NCI-H524 (cell line): ENCODE results near the gene SLC2A10.
A peak's percentile ranks its signal among the peaks of the same experiment; 100 is the strongest.

Source experiments
- DNase-seq, 2 experiments: peaks; one replicate each; lab custom pipeline; 2025; lab: John Stamatoyannopoulos, UW

SLC2A10 gene

DNA sequence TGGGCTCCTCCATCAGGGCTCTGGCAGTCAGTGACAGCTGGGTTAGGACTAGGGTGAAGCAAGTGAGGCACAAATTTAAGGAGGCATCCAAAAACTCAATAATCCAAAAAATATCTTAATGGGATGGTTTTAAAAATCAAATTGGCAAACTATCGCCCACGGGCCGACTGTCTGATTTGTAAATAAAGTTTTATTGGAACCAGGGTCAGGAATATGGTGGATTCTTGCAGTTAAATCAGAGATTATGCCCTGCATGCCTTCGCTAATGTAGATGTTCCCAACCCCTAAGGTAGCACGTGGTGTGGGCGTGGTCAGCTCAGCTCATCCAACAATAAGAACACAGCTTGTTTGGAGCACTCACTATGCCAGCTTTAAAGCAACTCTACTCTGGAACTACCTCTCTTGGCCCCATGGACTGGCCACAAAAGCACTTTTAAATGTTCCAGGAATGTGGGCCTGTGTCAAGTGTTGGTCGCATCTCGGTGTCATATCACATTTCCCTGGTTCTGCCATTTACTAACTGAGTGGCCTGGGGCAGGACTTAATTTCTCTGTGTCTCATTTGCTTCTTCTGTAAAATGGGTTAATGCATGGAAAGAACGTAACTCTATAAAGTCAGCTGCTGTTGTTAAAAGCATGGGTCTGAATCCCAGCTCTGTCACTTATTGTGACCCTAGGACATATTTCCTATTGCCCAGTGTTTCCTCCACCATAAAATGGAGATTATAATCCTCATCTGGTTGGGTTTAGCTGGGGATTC, 27.2 kb upstream of the SLC2A10 start:
- peak in 1 of 2 experiments; percentile 14 for DNase-seq

DNA sequence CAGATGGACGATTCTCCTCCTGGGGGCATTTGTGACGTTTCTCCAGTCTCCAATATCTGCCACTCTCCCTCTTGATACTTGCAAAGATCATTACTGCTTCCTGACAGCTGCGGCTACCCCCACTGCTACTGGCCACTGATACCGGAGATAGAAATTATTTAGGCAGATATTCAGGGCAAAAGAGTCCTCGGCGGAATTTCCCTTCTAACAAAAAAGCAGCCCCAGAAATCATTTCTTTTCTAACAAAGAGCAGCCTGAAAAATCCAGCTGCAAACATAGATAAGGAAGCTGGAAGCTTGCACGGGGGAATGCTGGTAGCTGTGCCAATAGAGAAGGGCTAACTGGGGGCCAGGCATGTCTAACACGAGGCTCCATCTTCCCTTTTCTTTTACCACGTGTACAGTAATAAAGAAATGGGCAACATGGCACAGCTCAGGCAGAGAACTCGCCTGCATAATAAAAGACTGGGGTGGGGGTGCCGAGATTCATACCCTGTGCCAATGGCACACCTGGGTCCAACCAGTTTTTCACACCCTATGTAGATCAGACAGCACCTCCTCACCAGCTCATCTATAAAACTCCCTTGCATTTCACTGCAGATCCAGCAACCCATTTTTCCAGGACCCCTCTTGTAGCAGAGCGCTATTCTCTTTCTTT, 26.3 kb upstream of the SLC2A10 start:
- DNase-seq: no peak

DNA sequence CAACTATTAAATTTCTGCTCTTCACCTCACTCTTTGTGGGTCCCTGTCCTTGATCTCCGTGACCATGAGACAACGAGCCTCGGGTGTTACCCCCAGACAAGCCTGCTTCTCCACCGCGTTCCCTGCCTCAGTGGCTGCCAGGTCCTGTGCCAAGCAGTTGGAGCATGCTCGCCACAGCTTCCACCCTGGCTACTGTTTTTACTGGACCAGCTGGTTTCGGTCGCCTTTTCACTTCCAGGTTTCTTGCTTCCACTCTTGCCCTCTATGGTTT, 25.8 kb upstream of the SLC2A10 start:
- DNase-seq: no peak

DNA sequence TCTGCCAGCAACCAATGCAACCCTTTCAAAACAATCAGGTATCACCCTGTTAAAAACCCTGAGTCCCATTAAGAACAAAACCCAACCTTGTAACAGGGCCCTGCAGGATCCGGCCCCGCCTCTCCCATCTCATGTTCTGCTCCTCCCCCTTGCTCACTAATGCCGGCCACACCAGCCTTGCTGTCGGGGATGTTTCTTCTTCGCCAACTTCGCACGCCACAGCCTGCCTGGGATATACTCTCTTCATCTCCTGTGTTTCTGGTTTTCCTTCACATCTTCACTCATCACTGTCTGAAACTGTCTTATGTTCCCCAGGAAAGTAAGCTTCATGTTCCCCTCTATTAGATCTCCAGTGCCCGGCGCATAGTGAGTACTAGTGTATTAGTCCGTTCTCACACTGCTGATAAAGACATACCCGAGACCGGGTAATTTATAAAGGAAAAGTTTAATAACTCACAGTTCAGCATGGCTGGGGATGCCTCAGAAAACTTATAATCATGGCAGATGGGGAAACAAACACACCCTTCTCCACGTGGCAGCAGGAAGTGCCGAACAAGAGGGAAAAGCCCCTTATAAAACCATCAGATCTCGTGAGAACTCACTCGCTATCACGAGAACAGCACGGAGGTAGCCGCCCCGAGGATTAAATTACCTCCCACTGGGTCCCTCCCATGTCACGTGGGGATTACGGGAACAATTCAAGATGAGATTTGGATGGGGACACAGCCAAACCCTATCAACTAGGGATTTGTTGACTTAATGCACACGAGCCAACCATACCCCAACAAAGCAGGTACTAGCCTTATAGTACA, 25.3 kb upstream of the SLC2A10 start:
- no peak for DNase-seq

DNA sequence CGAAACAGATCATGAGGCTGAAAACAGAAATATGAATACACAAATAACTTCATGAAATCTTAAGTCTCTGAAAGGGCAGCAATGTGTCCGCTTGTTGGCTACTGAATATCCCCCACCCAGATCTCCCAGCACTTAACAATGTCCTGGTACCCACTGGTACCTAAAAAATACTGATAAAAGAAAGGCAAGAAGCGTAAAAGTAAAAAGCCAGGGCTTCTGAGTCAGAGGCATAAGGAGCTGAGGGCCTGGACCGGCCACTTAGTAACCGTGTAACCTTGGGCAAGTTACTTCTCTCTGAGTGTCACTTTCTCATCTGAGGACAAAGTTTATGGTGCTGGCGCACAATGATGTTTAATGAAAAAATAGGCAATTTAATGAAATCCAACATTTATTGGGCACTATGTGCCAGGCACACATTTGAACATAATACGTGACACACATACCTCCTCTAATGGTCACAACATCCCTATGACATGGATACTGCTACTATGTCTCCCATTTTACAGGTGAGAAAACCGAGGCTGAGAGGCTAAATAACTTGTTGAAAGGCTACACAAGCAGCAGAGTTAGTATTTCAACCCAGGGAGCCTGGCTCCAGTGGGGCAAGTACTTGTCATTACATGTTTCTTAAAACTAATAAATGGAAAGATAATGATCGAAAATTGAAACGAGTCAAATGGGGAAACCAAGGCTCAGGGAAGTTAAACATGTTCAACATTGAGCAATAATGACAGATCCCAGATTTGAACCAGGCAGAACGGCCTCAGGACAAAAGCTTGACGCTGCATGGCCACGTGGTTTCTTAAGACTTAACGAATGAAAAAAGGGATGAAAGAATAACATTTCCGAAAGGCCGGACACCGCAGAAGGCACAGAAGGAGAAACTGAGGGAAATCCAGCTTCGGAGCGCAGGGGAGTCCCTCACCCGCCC, 21.0 kb upstream of the SLC2A10 start:
- peak in 1 of 2 experiments; percentile 29 for DNase-seq

DNA sequence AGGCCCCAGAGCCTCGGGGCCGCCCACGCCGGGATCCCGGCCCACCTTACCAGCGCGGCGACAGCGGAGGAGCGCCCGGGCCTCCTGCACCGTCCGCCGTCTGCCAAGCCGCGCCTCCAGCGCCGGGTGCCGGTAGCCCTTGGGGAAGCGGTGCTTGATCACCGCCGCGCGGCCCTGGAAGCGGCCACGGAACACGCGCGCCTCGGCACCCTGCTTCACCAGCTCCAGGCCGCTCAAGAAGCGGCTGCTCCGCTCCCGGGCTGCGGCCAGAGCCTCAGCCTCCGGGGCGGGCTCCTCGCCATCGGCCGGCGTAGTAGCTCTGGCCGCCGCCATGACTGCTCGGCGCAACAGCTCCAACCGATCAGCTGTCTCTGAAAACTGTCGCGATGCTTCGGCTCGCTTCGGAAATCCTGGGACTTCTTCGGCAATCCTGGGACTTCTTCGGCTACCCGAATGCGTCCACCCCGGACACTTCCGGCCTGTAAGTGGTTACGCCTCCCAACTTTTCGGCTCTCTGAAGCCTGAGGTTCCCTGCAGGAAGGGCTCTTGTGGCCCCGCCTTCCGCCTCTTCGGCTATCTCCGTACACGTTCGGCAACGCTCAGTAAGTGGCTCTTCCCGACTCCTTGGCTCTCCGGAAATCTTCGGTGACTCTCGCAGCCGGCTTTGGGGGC, 20.2 kb upstream of the SLC2A10 start, which contains the start of gene TP53RK:
Gene TP53RK (minus strand): TSS at position 363 of the 672 bp plus-strand sequence. CDS start 30 bp downstream, at position 333.
- peak; percentile 99 to 100 for DNase-seq

DNA sequence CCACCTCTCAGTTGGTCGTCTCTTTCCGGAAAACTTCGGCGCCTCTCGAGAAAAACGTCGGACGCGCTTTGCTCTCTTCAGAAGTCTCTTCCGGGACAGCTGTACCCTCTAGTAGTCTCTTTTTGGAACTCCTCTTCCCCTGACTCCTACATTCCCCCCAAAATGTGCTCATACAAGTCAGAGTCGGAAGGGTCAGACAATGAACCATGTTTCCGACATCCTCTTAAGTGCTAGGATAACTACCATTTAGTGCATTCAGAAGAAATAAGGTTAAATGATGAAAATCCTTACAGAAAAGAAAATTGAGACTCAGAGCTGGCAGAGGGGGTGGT, 19.7 kb upstream of the SLC2A10 start:
- DNase-seq: no peak

DNA sequence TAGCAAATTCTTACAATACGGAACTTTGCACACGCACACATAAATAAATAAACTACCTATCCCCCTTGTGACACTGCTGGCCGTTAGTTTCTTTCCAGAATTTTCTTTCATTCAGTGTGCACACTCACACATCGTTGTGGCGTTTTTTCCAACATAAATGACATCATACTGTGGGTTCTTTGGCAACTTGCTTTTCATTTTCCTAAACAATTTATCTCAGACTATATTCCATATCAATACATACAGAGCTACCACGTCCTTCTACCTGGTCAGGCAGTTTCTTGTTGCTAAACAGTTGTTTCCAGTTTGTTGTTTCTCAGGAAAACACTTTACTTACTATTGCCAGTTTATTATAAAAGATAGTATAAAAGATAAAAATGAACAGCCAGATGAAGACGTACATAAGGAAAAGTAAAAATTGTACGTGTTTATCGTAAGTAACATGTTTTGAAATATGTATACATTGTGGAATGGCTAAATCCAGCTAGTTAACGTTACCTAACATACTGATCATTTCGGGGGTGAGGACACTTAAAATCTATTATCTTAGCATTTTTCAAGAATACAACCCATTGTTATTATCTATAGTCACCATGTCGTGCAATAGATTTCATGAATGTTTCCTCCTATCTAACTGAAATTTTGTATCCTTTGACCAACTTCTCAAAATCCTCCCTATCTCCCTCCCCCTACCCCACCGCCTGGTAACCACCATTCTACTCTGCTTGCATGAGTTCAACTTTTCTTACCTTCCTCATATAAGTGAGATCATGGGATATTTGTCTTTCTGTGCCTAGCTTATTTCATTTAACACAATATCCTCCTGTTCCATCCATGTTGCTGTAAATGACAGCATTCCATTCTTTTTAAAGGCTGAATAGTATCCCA, 19.0 kb upstream of the SLC2A10 start:
- DNase-seq: no peak

DNA sequence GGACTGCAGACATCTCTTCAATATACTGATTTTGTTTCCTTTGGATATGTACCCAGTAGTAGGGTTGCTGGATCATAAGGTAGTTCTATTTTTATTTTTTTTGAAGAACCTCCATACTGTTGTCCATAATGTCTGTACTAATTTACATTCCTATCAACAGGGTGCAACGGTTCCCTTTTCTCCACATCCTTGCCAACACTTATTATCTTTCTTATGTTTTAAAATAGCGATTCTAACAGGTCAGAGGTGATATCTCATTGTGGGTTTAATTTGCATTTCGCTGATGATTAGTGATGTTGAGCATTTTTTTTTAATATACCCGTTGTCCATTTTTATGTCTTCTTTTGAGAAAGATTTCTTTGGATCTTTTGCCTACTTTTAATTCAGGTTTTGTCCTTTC, 18.3 kb upstream of the SLC2A10 start:
- DNase-seq: no peak

DNA sequence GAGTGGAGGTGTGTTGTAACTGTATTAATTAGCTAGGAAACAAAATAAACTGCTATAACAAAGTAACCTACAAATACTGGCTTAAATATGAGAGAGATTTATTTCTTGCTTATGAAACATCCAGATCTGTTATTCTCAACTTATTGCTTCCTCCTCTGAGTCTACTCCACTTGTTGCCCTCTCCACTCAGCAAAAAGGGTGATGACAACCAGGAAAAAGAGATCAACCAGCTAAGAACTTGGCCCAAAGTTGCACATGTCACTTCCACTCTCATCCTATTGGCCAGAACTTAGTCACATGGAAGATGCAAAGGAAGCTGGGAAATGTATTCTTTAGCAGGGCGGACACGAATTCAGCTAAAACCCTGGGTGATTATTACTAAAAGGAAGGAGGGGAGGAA, 15.0 kb upstream of the SLC2A10 start:
- no peak for DNase-seq

DNA sequence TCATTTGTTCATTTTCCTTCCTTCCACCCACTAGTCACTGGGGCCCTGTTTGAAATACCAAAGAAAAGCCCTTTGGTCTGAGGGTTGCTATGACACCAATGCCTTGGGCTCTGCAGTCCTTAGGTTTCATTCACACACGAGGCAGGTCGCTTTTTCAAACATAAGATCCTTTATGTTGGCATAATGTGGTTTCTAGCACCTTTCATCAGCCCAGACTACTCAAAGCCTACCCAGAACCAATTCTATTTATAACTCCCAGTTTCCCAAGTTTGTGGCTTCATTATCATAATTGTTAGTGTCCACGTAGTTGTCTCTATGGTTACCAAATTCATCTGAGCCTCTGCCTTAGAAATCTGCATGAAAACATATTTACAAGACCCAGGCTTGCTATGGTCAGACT, 13.6 kb upstream of the SLC2A10 start:
- no peak for DNase-seq

DNA sequence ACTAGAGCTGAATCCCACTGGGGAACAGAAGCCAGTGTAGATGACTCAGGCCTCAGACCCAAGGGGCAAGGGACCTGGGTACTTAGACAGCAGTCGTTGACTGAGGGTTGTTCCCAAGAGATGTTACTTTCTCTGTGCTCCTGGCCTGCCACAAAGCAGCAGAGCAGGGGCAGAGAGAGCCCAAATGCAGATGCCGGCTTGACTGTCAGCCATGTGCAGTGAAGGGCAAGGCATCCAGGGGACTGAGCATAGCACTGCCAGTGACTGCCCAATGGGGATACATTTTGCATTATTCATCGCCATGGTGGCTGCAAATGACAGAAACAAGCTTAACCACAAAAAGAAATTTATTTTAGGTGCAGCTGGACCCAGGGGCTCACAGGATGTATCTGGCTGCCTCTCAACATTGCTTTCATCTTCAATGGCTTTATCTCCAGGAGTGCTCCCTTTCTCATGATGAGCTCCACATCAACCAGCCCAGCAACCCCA, 12.6 kb upstream of the SLC2A10 start:
- no peak for DNase-seq

DNA sequence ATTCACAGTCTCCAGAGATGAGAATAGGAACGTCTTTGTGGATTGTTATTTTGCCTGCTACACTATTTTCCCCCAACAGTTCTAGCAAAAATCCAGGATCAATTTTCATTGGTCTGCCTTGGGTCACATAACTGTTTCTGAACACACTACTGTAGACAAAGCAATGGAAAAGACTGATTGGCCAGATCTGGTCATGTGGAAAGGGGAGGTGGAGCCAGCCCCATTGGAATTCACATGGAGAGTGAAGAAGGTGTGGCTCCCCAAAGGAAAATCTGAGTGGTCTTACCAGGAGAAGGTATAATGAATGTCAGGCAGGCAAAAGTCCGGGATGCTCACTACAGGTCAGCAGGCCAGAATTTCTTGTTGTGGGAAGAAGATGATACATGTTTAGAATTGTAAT, 10.7 kb upstream of the SLC2A10 start:
- no peak for DNase-seq

DNA sequence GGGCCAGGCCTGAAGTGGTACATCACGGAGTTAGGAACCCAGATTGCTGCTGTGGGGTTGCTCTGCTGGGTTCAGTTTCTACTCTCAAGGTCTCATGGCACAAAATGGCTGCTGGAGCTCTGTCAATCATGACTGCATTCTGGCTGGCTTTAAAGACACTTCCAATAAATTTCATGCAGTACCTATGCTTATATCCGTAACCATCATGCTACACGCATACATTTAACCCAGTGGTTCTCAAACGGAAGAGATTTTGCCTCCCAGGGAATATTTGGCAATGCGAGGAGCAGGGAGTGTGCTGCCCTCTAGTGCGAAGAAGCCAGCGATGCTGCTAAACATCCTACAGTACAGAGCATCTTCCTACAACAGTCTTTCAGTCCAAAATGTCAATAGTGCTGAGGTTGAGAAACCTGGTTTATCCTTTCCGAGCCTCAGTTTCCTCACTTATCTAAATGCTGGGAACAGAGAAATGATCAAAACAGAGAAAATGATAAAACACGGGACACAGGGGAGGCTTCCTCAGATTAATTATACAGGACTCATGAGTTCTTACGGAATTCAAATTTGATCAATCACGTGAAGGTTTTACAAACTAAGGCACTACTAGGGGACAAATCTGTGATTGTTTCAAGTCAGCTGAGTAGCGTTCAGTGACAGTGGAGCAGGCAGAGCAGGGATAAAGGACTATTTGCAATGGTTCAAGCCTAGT, 9.6 kb upstream of the SLC2A10 start:
- peak in 1 of 2 experiments; percentile 20 for DNase-seq

DNA sequence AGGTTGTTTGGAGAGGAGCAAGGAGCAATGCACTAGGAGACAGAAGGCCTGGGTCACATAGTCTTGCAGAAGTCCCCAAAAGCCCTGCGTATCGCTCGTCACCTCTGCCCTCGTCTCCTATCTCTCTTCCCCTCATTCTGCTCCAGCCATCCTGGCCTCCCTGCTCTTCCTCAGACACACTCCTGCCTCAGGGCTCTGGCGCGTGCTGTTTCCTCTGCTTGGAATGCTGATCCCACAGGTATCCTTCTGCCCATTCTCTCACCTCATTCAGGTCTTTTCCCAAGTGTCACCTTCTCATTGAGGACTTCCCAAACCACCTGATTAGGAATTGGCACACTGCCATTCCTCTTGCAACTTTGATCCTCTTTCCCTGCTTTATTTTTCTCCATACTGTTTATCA, 9.0 kb upstream of the SLC2A10 start:
- DNase-seq: no peak

DNA sequence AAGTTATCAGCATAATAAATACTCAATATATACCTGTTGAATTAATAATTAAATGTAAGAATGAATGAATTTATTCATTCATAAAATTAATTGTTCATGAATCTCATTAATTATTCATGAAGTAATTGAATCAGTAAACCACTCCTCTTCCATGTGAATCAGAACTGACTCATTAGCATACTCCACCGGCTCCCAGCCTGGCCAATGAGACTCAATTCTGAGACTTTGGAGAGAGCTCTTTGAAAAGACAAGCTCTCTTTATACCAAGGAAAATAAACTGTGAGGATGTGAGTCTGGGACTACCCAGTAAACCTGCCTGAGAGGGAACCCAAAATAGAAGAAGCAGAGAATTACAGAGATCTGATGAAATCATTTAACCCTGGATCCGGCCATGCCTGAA, 8.4 kb upstream of the SLC2A10 start:
- DNase-seq: no peak

DNA sequence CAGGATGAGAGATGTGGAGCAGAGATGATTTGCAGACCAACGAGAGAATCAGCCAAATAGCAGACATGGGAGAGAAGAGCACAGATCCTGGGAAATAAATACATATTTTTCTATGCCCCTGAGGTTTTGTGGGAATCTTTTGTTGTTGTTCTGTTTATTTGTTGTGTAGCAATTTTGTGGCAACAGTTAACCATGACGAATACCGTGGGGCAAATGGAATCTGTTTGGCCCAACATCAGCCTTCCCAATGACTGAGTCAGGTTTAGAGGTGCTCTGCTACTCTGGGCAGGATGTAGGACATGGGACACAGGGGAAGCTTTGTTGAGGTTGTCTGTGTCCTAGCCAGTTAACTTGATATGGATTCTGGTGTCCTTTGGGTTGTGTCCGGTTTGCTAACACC, 7.9 kb upstream of the SLC2A10 start:
- no peak for DNase-seq

DNA sequence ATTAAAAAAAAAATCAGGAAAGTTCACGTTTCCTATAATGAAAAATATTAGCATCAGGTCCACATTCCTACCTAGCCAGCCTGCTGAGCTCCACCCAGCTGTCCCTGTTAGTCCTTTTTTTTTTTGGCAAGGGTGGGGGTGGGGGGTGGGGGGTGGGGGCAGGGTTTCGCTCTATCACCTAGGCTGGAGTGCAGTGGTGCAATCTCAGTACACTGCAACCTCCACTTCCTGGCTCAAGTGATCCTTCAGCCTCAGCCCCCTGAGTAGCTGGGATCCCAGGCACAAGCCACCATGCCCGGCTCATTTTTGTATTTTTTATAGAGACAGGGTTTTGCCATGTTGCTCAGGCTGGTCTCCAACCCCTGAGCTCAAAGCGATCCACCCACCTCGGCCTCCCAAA, 7.5 kb upstream of the SLC2A10 start:
- no peak for DNase-seq

DNA sequence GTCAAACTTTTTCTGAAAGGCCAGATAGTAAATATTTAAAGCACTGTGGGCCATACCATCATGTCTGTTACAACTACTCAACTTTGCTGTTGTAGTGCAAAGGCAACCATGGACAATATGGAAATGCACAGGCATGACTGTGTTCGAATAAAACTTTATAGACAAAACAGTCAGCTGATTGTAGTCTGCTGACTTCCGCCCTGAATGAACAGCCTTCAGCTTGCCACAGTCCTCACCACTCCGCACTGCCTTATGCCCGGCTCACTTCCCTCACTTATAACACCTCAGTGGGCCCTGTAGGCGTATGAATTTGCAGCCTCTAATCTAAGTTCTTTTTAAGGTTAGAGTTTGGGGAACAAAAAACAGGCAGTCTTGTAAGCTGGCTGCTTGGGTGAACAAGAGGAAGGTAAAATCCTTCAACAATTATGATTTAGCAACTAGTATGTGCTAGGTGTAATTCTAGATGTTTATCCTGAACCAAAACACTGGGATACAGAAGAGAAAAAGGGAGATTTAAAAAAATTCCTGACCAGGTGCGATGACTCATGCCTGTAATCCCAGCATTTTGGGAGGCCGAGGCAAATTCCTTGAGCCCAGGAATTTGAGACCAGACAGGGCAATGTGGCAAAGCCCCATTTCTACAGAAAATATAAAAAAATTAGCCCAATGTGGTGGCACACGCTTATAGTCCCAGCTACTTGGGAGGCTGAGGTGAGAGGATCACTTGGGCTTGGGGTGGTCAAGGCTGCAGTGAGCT, 6.8 kb upstream of the SLC2A10 start:
- no peak for DNase-seq
